Stimulated activated CD8-positive, alpha-beta memory T cell treated with anti-CD3 and anti-CD28 coated beads, Interleukin-15, amount 100 ng/mL, for 4 hours (primary cell): Measurements from ENCODE around the gene TRABD2A.
"Not testable (repeated sequence)": the region's sequence is repeated elsewhere in the genome, so short reads cannot be mapped to it uniquely, and the experiment has no call there.

Experiments
- DNase-seq, 2 donors: peaks; one replicate each; pipeline ENCODE4 v3.0.0-alpha.2; 2020; ENCODE audit warnings: low read depth in 2 of 2

TRABD2A gene

DNA sequence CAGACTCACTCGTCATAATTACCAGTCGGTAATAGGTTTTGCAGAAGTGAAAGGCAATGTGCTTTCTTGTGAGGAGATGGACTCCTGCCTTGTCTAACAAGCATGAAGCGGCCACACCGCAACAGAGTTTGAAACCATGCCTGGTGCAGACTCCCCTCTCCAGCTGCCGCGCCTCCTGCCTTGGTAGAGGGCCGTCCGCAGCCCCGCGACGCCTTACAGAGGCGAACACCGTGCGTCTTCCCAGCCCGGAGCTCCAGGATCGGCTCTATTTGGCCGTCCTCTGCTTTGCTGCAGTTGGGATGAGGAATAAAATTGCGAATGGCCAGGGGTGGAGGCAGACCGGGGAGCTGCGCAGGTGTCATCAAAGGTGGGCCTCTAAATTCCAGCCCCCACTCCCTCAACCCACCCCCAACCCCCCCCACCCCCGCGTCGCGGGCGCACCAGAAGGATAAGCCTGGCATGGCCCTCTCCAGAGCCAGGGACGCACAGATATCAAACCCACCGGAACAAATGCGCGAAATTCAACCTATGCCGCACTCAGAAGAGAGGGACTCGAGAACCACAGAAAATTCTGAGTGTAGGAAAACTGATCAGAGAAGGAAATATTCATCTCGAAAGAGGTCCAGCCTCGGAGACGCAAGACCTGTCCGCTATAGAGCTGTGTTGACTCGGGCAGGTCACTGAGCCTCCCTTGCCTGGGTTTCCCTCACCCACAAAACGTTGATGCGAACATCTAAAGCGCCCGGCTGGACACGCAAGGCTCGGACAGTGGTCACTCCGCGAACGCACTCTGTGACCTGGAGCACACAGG lies 1.1 kb downstream of the TRABD2A start:
- no peak for DNase-seq

- DNase-seq: no peak
Measured at GRCh38 chr2:84878896-84879583, 1.8 kb downstream of the TRABD2A start.

DNA sequence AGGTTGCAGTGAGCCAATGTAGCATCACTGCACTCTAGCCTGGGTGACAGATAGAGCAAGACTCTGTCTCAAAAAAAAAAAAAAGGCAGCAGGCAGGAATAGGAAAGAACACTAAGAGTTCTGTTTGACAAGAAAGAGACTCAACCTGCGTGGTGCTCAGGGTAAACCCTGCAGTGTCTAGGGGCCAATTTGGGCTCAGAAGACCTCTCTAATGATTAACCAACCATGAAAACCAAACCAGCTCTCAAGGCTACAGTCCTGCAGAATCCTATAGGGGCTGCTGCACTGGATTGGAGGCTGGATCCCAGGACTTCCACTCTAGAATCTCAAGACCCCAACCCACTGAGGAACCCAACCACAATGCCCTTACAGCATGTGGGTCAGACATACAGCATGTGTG lies 2.4 kb downstream of the TRABD2A start:
- no peak for DNase-seq

DNA sequence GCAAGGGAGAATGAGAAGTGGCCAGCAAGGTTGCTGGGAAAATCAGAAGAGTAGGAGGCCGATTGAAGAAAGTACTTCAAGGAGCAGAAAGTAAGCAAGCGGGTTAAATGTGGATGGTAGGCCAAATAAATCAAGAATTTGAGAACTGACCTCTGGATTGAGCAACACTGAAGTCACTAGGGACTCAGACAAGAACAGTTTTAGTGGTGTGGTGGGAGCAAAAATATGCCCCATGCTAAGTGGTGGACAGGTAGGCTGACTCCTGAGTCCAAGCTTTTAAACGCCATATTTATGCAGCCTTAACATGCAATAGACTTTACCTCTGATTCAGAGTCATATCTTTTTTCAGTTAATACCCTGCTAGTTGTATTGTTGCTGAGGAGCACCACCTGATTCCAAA lies 4.5 kb downstream of the TRABD2A start:
- DNase-seq: no peak

DNA sequence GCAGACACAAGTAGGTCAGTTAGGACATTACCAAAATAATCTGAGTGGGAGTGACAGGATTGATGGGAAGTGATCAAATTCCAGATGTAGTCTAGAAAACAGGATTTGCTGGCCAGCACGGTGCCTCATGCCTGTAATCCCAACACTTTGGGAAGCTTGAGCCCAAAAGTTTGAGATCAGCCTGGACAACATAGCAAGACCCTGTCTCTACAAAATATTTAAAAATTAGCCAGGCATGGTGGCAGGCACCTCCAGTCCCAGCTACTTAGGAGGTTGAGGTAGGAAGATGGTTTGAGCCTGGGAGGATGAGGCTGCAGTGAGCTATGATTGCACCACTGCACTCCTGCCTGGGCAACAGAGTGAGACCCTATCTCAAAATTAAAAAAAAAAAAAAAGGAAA lies 5.3 kb downstream of the TRABD2A start:
- DNase-seq: not testable (repeated sequence)

- no peak for DNase-seq
Measured at GRCh38 chr2:84875213-84875560, 5.7 kb downstream of the TRABD2A start.

- DNase-seq: no peak
Measured at GRCh38 chr2:84874381-84875212, 6.3 kb downstream of the TRABD2A start.

DNA sequence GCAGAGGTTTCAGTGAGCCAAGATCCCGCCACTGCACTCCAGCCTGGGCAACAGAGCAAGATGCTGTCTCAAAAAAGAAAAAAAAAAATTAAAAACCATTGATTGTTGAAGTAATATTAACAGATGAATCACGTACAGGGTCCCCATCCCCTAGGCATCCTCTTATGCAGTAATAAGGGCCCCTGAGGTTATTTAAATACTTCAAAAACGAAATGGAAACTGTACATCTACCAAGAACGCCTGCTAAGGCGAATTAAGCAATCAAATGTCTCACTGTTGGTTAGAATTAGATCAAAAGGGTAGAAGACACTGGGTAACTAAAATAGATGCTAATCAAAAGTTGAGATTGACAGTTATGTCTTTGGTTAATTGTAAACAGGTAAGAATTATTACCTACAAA lies 7.5 kb downstream of the TRABD2A start:
- DNase-seq: no peak

DNA sequence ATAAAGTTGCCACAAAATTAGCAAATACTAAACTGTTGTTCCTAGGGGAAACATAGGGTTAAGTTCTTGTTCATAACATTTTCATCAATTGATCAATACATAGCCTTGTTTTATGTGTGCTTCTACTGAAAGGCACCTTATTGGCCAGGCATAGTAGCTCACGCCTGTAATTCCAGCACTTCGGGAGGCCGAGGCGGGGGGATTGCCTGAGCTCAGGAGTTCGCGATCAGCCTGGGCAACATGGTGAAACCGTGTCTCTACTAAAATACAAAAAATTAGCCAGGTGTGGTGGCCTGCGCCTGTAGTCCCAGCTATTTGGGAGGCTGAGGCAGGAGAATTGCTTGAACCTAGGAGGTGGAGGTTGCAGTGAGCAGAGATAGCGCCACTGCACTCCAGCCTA lies 8.2 kb downstream of the TRABD2A start:
- DNase-seq: not testable (repeated sequence)

DNA sequence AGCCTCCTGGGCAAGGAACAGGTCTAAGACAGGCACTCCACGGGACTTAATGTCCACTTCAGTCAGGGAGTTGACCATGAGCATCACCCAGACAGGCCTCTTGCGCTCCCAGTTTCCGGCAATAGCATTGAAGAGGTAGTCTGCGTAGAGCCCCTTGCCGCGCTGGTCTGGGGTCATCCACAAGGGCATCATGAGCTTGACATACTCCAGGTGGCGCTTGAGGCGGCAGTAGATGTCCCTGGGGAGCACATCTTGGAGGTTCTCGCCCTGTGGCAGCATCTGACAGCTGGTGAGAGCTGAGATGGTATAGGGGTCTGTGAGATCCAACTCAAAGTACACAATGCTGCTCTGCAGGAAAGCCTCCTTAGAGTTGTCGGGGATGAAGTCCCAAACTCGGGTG lies 10.6 kb downstream of the TRABD2A start:
- no peak for DNase-seq

DNA sequence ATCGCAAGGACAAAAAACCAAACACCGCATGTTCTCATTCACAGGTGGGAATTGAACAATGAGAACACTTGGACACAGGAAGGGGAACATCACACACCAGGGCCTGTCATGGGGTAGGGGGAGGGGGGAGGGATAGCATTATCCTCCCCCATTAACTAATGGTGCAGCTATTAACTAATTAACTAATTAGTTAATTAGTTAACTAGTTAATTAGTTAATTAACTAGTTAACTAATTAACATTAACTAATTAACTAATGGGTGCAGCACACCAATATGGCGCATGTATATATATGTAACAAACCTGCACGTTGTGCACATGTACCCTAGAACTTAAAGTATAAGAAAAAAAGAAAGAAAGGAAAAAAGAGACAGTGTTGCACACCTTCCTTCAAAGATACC lies 12.6 kb downstream of the TRABD2A start:
- not testable (repeated sequence) for DNase-seq

DNA sequence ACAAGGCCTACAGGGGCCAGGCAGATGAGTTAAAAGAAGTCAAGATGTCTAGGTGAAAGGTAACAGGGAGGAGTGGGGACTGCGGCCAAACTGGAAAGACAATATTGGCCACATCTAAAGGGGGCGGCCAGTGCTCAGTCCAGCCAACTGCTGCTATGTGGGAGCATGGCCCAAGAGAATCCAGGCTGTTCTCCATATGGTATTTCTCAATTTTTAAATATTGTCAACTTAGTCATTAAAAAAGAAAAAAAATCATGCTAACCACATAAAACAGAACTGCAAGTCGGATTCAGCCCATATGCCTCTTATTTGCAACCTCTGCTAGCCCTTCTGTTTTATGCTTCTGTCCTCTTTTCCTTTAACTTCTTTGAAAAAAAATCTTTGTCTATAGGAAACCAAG lies 14.8 kb downstream of the TRABD2A start:
- no peak for DNase-seq

GRCh38 chr2:84865181-84865783 lies 15.6 kb downstream of the TRABD2A start:
- DNase-seq: no peak

DNA sequence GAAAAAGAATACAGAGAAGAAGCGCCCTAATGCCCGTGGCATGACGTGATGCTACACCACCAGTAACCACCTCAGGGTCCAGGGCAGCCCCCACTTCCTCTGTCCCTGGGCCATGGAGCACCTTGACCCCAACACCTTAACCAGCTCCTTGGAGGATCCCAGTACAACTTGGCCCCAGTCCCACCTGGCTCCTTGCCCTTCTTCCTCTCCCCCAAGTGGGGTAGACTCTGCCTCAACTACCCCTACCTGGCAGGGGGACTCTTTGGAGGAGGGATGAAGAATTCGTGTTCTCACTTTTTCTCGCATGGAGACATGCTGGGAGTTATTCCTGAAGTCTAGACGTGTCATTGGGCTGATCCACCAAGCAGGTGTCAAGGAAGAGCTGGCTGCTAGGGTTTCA lies 18.9 kb downstream of the TRABD2A start:
- no peak for DNase-seq

GRCh38 chr2:84861539-84861938 lies 19.3 kb downstream of the TRABD2A start:
- DNase-seq: no peak

DNA sequence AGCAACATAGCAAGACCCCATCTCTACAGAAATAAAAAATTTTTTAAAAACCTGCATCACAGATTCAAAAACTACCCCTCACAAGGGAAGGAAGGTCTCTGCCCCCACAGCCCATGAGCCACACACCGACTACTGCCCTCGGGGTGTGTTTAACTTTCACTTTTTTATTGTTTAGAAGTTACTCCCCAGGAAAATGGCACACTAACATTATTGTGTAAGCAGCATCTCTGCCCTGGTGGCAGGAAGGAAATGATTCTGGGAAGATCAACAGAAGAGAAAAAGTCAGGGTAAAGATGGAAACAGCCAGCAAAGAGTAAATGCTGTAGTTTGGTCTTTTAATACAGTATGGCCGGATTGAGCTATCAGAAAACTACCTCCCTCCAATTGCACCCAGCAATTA lies 21.9 kb downstream of the TRABD2A start:
- no peak for DNase-seq

GRCh38 chr2:84858123-84858522 lies 22.8 kb downstream of the TRABD2A start:
- no peak for DNase-seq

DNA sequence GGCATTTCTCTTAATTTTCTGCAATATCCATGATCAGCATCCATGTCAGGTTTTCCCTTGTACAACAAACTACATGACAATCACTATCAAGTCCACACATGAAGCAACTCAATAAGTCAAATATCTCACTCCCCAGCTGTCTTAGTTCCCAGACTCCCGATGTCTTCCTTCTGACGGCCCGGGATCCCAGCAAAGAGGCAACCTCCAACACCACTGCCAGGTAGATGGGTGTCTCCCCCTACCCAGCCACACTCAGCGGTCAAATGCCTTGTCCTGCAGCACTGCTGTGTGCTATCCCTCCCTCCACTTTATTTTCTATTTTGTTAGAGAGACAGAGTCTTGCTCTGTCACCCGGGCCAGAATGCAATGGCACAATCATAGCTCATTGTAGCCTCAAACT lies 23.3 kb downstream of the TRABD2A start:
- no peak for DNase-seq

- DNase-seq: no peak
Measured at GRCh38 chr2:84856787-84857186, 24.1 kb downstream of the TRABD2A start.

DNA sequence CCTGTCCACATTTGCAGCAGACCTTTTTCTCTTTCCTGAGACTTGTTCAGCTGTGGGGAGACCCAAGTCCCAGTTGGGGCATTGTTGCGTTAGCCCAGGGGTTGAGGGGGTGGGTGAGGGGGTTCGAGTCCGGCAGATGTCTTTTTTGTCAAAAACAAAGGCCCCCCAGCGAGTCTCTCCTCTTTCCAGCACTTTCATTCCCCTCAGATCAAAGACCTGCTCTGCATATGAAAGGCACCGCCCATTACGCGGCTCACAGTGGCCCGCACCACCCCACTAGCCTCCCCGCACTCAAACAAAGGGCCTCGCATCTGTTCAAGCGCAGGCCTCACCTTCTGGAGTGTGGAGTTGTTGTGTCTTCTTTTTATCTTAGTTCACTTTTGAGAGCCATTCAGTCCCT lies 25.2 kb downstream of the TRABD2A start:
- no peak for DNase-seq

- no peak for DNase-seq
Measured at GRCh38 chr2:84854850-84855249, 26.0 kb downstream of the TRABD2A start.

DNA sequence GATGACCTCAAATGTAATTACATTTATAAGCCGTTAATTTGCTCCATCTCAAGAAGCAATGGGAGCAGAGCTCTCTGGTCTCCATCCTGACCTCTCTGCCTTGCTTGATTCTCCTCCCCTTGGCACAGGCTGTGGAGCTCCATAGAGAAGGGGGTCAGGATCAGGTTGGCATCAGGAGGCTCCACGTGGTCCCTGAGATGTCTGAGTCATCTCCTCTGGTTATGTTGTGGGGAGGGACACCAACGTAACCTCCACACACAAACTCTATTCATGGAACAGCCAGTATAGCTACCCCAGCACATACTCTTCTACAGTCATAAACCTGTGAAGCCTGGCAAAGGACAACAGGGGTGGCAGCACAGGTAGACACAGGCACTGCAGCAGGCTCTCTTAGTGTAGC lies 29.0 kb downstream of the TRABD2A start:
- no peak for DNase-seq
